Measurements from ENCODE around the gene LRRC66. TPM values are rescaled to one million over a fixed set of nuclear protein-coding genes. Genes with fewer than 3 reads are reported as not detected.

LRRC66 gene
- total and polyA plus RNA-seq, 9 of the 15 experiments (the other 6 are each of a cell fraction or from before 2014, with no cell fraction given): not detected

- H3K9me3 ChIP-seq (replicated peaks; ENCODE audit: control insufficient read depth, insufficient read depth, low read depth, low read length): no peaks in the 10 kb centered on the region
- H3K27ac ChIP-seq (ENCODE audit: extremely low read depth, low read depth, low read length): no peak within 1 kb of the TSS
- BruUV-seq (replicated peaks): no TSS peak
- CTCF ChIA-PET (ENCODE audit: low intra/inter-chr PET ratio): no interaction called here
- no peaks in the 10 kb centered on the region for H4K20me1 ChIP-seq (replicated peaks; ENCODE audit: control insufficient read depth, insufficient read depth, low read length)
- H3K9ac ChIP-seq (ENCODE audit: insufficient read depth in 1 of 2, low read depth in 2 of 2, low read length in 2 of 2): peak within 1 kb of the TSS in 1 of 2 experiments; percentile 17; a peak in 2 of 4 replicates
- TF ChIP-seq ZNF766 (CRISPR knock-in tag; conservative IDR thresholded peaks at IDR 0.05) (no peak), POLR2G (IDR thresholded peaks at IDR 0.05; ENCODE audit: low read depth, low read length) (0 out of 2 replicates have a peak, but pooled peaks have one; percentile 16), ZBTB43 (CRISPR knock-in tag; IDR thresholded peaks at IDR 0.05) (no peak), ETV6 (IDR thresholded peaks at IDR 0.05; ENCODE audit: borderline replicate concordance in 1 of 2, low read depth in 2 of 2, low read length in 1 of 2) (no peak), ETV6 (CRISPR knock-in tag; IDR thresholded peaks at IDR 0.05; ENCODE audit: borderline replicate concordance) (no peak), NRF1 (conservative IDR thresholded peaks at IDR 0.05 in 1 of 2, IDR thresholded peaks at IDR 0.05 in 1 of 2) (peak; percentile 76 to 78), PRPF4 (IDR thresholded peaks at IDR 0.05; ENCODE audit: insufficient read depth, low read depth, low read length, poor library complexity, severe bottlenecking) (no peak), YY1 (IDR thresholded peaks at IDR 0.05; ENCODE audit: borderline replicate concordance in 1 of 3, control insufficient read depth in 1 of 3, extremely low read depth in 1 of 3, insufficient read depth in 3 of 3, insufficient read length in 1 of 3, insufficient replicate concordance in 2 of 3, low read depth in 1 of 3, low read length in 2 of 3) (peak in 2 of 3 experiments; percentile 50 to 61), GTF2A2 (tag; IDR thresholded peaks at IDR 0.05) (no peak), SAP30 (IDR thresholded peaks at IDR 0.05; ENCODE audit: borderline replicate concordance, insufficient read depth, low read depth, low read length, poor library complexity, severe bottlenecking) (no peak), ZNF586 (CRISPR knock-in tag; conservative IDR thresholded peaks at IDR 0.05) (no peak), ZSCAN32 (CRISPR knock-in tag; IDR thresholded peaks at IDR 0.05) (no peak), CHAMP1 (IDR thresholded peaks at IDR 0.05) (no peak)
- peak within 1 kb of the TSS; percentile 33 for H3K4me3 ChIP-seq
- POLR2A ChIA-PET: interaction anchor here (0.9 kb wide), 1 partner anchor 9 kb away, joined by 3 read pairs; no protein-coding TSS in a partner anchor
- intact Hi-C loops (cut with micrococcal nuclease) (no loop called here), in situ Hi-C loops (cut with MboI) (no loop called here)
- no peaks in the 10 kb centered on the region for H3K79me2 ChIP-seq (ENCODE audit: control insufficient read depth, insufficient read depth, low read length)
- H3K4me1 ChIP-seq (replicated peaks in 1 of 2; ENCODE audit: control insufficient read depth in 2 of 2, insufficient read depth in 2 of 2, low read length in 2 of 2): peaks cover 0 to 8% of the 10 kb centered on the region in 2 experiments; a peak in 2 of 5 replicates
- peaks cover 6 to 12% of the 10 kb centered on the region in 2 experiments; a peak in 2 of 5 replicates for H3K27me3 ChIP-seq (ENCODE audit: control insufficient read depth in 2 of 2, insufficient read depth in 2 of 2, low read length in 2 of 2)
- H3K4me2 ChIP-seq (ENCODE audit: insufficient read depth, low read length): no peak within 1 kb of the TSS
- FAIRE-seq (no peak), DNase-seq (ENCODE audit: extremely low read depth in 1 of 4, low spot score in 3 of 4) (peak; percentile 20 to 39 (median 34)), ATAC-seq (peak; percentile 92)
- H3K9me1 ChIP-seq (ENCODE audit: control insufficient read depth, insufficient read depth, low read length): no peaks in the 10 kb centered on the region
- H2AFZ ChIP-seq (ENCODE audit: low read depth, low read length): peak within 1 kb of the TSS; percentile 71
- H3K36me3 ChIP-seq (ENCODE audit: control insufficient read depth, insufficient read depth, low read length): no peaks in the 10 kb centered on the region
- 34% methylated on average over 15 of the region's 70 CpGs for WGBS (ENCODE audit: insufficient coverage, low coverage, missing lambda C conversion rate)
These were observed 18.1 kb upstream of the LRRC66 start, which contains the start of gene SGCB for GRCh38 chr4:52038103-52038912. Gene SGCB, minus strand, starts transcription at chr4:52038299. Its CDS starts 40 bp downstream, at chr4:52038259.
